Measurements from ENCODE around the gene ARFGEF2.

DNA sequence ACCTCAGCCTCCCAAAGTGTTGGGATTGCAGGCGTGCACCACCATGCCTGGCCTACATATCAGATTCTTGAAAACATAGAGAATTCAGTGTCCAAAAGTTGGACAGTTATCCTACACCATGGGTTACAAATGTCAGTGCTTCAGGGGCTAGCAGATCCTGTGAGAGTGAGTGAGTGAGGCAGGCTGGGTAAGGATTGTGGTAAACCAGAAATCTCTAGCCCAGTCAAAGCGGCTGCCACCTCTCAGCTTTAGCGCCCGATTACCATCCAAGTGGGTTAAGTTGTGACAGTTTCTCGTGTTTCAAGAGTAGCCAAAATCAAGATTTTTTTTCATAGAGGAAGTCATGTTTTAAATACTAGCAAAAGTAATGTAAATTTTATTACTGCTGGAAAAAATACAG lies 102.7 kb downstream of the ARFGEF2 start:
- TF ChIP-seq EZH2phosphoT487 (IDR thresholded peaks at IDR 0.05; ENCODE audit: low read depth), result no peak
- TF ChIP-seq, protein P1, sequence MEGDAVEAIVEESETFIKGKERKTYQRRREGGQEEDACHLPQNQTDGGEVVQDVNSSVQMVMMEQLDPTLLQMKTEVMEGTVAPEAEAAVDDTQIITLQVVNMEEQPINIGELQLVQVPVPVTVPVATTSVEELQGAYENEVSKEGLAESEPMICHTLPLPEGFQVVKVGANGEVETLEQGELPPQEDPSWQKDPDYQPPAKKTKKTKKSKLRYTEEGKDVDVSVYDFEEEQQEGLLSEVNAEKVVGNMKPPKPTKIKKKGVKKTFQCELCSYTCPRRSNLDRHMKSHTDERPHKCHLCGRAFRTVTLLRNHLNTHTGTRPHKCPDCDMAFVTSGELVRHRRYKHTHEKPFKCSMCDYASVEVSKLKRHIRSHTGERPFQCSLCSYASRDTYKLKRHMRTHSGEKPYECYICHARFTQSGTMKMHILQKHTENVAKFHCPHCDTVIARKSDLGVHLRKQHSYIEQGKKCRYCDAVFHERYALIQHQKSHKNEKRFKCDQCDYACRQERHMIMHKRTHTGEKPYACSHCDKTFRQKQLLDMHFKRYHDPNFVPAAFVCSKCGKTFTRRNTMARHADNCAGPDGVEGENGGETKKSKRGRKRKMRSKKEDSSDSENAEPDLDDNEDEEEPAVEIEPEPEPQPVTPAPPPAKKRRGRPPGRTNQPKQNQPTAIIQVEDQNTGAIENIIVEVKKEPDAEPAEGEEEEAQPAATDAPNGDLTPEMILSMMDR (IDR thresholded peaks at IDR 0.05; ENCODE audit: low read depth, low read length), result no peak
